GM12801 (cell line): ENCODE results near the gene CREBBP.

Source experiments
- CTCF ChIP-seq: IDR thresholded peaks from one replicate; pipeline ENCODE4 v1.5.1; 2011; ENCODE audit warnings: control low read depth; ENCODE audit not compliant: insufficient read length; ENCODE audit errors: extremely low read depth

CREBBP gene

GRCh38 chr16:3836641-3837040 lies 43.9 kb downstream of the CREBBP start:
- no peak for TF ChIP-seq CTCF

GRCh38 chr16:3835089-3835602 lies 45.4 kb downstream of the CREBBP start:
- TF ChIP-seq CTCF, result no peak

GRCh38 chr16:3832668-3833067 lies 47.8 kb downstream of the CREBBP start:
- no peak for TF ChIP-seq CTCF

- TF ChIP-seq CTCF, result no peak
These were observed 49.8 kb downstream of the CREBBP start for GRCh38 chr16:3830625-3831254.

- no peak for TF ChIP-seq CTCF
These were observed 50.6 kb downstream of the CREBBP start for GRCh38 chr16:3829631-3830536.

GRCh38 chr16:3825940-3826339 lies 54.6 kb downstream of the CREBBP start:
- TF ChIP-seq CTCF, result no peak

- no peak for TF ChIP-seq CTCF
These were observed 55.4 kb downstream of the CREBBP start for GRCh38 chr16:3825103-3825502.
